Measurements from ENCODE around the gene PBX4.

DNA sequence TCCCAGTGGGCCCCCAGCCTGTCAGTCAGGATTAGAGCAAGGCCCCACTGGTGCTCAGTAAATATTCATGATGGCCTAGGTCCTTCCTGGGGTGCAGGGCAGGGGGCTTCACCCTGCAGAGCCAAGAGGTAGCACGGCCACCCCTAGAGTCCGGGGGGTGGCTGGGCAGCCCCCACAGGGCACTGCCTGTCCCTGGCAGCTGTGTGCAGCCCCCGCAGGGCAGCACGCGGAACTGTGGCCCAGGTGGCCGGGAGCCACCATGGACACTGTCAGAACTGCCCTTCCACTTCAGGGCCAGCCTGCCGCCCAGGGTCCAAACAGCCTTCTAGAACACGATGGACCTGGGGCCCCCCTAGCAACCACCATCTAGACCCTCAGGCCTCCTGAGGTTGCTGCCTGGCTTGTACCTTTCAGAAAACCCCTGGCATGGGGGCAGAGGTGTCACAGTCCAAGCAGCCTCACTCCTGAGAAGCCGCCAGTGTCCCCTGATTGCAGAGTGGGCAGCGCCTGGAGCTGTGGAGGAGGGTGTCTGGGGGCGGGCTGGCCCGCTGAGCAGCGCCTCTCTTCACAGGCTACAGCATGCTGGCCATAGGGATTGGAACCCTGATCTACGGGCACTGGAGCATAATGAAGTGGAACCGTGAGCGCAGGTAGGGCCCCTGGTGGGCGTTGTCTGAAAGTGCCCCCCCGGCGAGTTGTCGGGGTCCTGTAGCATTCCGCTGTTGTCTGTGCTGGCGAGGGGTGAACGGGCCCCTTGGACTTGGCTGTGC is 92.7 kb downstream of the PBX4 start:
- TF ChIP-seq POLR2A (IDR thresholded peaks at IDR 0.05; ENCODE audit: low read depth, low read length) (no peak), POLR2AphosphoS5 (IDR thresholded peaks at IDR 0.05; ENCODE audit: low read depth, low read length) (peak; percentile 35; the same call in 1 of the 2 replicates)
